ENCODE measurements around the gene SERPINB10.
"Not testable (repeated sequence)": the region's sequence is repeated elsewhere in the genome, so short reads cannot be mapped to it uniquely, and the experiment has no call there.

GRCh38 chr18:63940543-63941050 is 32.8 kb downstream of the SERPINB10 start:
- not testable (repeated sequence) for TF ChIP-seq POLR2A (IDR thresholded peaks at IDR 0.05; ENCODE audit: low read length); GATA1 (IDR thresholded peaks at IDR 0.05; ENCODE audit: low read depth, low read length)
